Heart right ventricle (tissue), 16 donors: ENCODE data around the gene GBP2. TPM values are rescaled to one million over a fixed set of nuclear protein-coding genes. Genes with fewer than 3 reads are reported as not detected.

Source experiments
- ATAC-seq, 8 donors: fragments of 200-7000 bp; cut with Tn5 transposase; one replicate each; pipeline ENCODE4 v1.9.1; 2020; ENCODE audit warnings: mild to moderate bottlenecking in 8 of 8, moderate library complexity in 8 of 8, moderate number of reproducible peaks in 1 of 8
- DNase-seq, 2 donors: peaks; one replicate each; pipeline ENCODE4 v3.0.0-alpha.2; 2020
- H3K27ac ChIP-seq, 10 donors: fragments of 200-600 bp; sonication (generic) in 2 of 10; one replicate each; pipeline versions ENCODE4 v1.5.0 to v1.8.0; 2020 to 2022; ENCODE audit warnings: mild to moderate bottlenecking in 3 of 10
- H3K27me3 ChIP-seq, 7 donors: fragments of 200-600 bp; one replicate each; pipeline ENCODE4 v1.8.0; 2021 to 2022; ENCODE audit warnings: mild to moderate bottlenecking in 2 of 7
- H3K36me3 ChIP-seq, 9 donors: fragments of 200-600 bp; sonication (generic) in 1 of 9; one replicate each; pipeline versions ENCODE4 v1.5.0 to v1.8.0; 2020 to 2022; ENCODE audit warnings: mild to moderate bottlenecking in 2 of 9
- H3K4me1 ChIP-seq, 9 donors: fragments of 200-600 bp; sonication (generic) in 1 of 9; one replicate each; pipeline versions ENCODE4 v1.5.0 to v1.8.0; 2020 to 2022; ENCODE audit warnings: mild to moderate bottlenecking in 4 of 9
- H3K4me3 ChIP-seq, 10 donors: fragments of 200-600 bp; sonication (generic) in 2 of 10; one replicate each; pipeline versions ENCODE4 v1.5.0 to v1.8.0; 2020 to 2022; ENCODE audit warnings: mild to moderate bottlenecking in 7 of 10, moderate library complexity in 2 of 10
- H3K9me3 ChIP-seq, 11 donors: fragments of 200-600 bp in 10 of 11; sonication (generic) in 2 of 11; one replicate each; pipeline versions ENCODE4 v1.5.0 to v1.8.0; 2013 to 2022; ENCODE audit warnings: mild to moderate bottlenecking in 2 of 11, control low read depth in 1 of 11, moderate library complexity in 1 of 11
- WGBS, 2 donors: extraction: QIAGEN DNeasy Blood & Tissue Kit; methylation state at CpG; one replicate each; pipeline ENCODE4 v1.1.7; 2013; ENCODE audit warnings: inconsistent platforms in 1 of 2; 5-methylcytosine and 5-hydroxymethylcytosine counted together
- intact Hi-C, 10 donors: fragments of 100-400 bp; cut with DNase I; formaldehyde crosslinking; loops; one replicate each; pipeline versions ENCODE4 v1.11.1 to v1.14.2; 2022
- polyA plus RNA-seq, 2 donors: library from polyadenylated mRNA; stranded (reverse); fragments of 200-250 nt; gene quantifications; one replicate each; pipeline ENCODE4 v1.2.3, GENCODE V29; 2013
- total RNA-seq, 10 donors: library from RNA; stranded (reverse); fragmentation: NEBNext Ultra II Directional in 3 of 10; extraction: Animal tissue kit (Norgen Biotek cat#: 25700) in 3 of 10; gene quantifications; one replicate each; pipeline versions ENCODE4 v1.2.1 to v1.2.4, GENCODE V29; 2021 to 2023
- TF ChIP-seq, protein P1 (sequence below), 9 donors: fragments of 200-600 bp; sonication (generic) in 2 of 9; IDR thresholded peaks; one replicate each; pipeline versions ENCODE4 v1.5.0 to v1.8.0; 2021 to 2022; ENCODE audit warnings: antibody characterized with exemption in 9 of 9, mild to moderate bottlenecking in 5 of 9, moderate library complexity in 1 of 9
- donor health status: Arrhythmogenic right ventricular cardiomyopathy.
- donor health status: ischemic (EF 13 %, LVEDD 7.1; RV severe dilation, severe dysfunction).
- donor health status: healthy with polysubstance abuse.
- donor health status: DM: no; HTN: yes; CAD: no.
- donor health status: DM: no; HTN: no; CAD: no.
- donor health status: ischemic (EF 25% LVEDD 6.9; RV normal size, moderate dysfunction).
- donor health status: ischemic (EF 25% LVEDD 5.7; RV mildly dilated, moderate dysfunction).
- donor health status: healthy.
- donor health status: DM: yes; HTN: yes; CAD: no.
- donor health status: Ischemic cardiomyopathy.
- donor health status: ischemic (EF 35%, LVEDD 5.7; RV mildly dilated, moderate dysfunction).
- donor health status: nonischemic (EF 11% LVEDD 7.7; RV severe dilation, severe dysfunction).
- donor health status: DM: yes; HTN: yes; CAD: no.
- donor health status: PGD.
- donor health status: ischemic (EF 29% LVEDD 5.4; RV normal size, mild dysfunction).
- donor health status: nonischemic (EF 23%, LVEDD 6.1; RV moderate dilation, normal function).

The GBP2 gene
- total and polyA plus RNA-seq, 12 donors = 6.0 to 67.3 (median 9.9) TPM

GRCh38 chr1:89104687-89105086, 21.2 kb downstream of the GBP2 start:
- intact Hi-C loops = no loop called here
- 96% methylated on average over 17 of the region's 17 CpGs for WGBS, 2 donors
- ATAC-seq = no peak
- no peaks in the 10 kb centered on the region for H3K4me1 ChIP-seq
- no peak for DNase-seq
- TF ChIP-seq, protein P1, sequence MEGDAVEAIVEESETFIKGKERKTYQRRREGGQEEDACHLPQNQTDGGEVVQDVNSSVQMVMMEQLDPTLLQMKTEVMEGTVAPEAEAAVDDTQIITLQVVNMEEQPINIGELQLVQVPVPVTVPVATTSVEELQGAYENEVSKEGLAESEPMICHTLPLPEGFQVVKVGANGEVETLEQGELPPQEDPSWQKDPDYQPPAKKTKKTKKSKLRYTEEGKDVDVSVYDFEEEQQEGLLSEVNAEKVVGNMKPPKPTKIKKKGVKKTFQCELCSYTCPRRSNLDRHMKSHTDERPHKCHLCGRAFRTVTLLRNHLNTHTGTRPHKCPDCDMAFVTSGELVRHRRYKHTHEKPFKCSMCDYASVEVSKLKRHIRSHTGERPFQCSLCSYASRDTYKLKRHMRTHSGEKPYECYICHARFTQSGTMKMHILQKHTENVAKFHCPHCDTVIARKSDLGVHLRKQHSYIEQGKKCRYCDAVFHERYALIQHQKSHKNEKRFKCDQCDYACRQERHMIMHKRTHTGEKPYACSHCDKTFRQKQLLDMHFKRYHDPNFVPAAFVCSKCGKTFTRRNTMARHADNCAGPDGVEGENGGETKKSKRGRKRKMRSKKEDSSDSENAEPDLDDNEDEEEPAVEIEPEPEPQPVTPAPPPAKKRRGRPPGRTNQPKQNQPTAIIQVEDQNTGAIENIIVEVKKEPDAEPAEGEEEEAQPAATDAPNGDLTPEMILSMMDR (IDR thresholded peaks at IDR 0.05) = no peak
- H3K9me3 ChIP-seq = peaks cover 0 to 3% (median 0%) of the 10 kb centered on the region in 11 donors
- no peak overlapping the region for H3K4me3 ChIP-seq
- no peaks in the 10 kb centered on the region for H3K27me3 ChIP-seq
- H3K36me3 ChIP-seq = peaks cover 0 to 57% (median 31%) of the 10 kb centered on the region in 9 donors
- no peak overlapping the region for H3K27ac ChIP-seq

- Histone ChIP-seq H3K27me3 (no peaks in the 10 kb centered on the region), H3K4me1 (no peaks in the 10 kb centered on the region), H3K4me3 (no peak overlapping the region), H3K9me3 (peaks cover 0 to 3% (median 0%) of the 10 kb centered on the region in 11 donors), H3K36me3 (peaks cover 0 to 52% (median 27%) of the 10 kb centered on the region in 9 donors), H3K27ac (no peak overlapping the region)
- DNase-seq (no peak), ATAC-seq (no peak)
- intact Hi-C loops = no loop called here
- TF ChIP-seq, protein P1 (IDR thresholded peaks at IDR 0.05) = no peak
- WGBS, 2 donors = 92 to 98% methylated on average over 2 of the region's 2 CpGs
Observed at GRCh38 chr1:89104147-89104546, 21.8 kb downstream of the GBP2 start.

DNA sequence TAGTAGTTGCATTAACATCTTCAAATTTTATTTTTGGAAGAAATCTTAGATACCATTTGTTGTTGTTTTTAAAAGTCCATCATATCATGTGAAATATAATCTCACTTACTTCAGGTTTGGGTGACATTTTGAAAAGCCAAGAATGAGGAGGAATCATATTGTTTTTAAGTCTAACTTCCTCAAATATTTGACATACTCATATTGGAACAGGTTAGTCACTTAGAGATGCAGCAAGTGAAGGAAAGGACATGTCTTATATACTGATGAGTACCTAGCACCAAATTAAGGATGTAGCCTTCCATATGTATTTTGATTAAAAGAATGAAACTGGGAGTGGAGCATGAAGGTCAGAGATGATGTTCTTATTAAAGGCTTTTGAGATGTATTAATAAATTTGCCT, 23.9 kb downstream of the GBP2 start:
- intact Hi-C loops = no loop called here
- Histone ChIP-seq H3K27ac (no peak overlapping the region), H3K27me3 (no peaks in the 10 kb centered on the region), H3K4me3 (no peak overlapping the region), H3K9me3 (peaks cover 0 to 3% (median 0%) of the 10 kb centered on the region in 11 donors), H3K4me1 (no peaks in the 10 kb centered on the region), H3K36me3 (peaks cover 0 to 31% (median 14%) of the 10 kb centered on the region in 9 donors)
- TF ChIP-seq, protein P1 (IDR thresholded peaks at IDR 0.05) = no peak
- ATAC-seq = no peak
- DNase-seq = no peak

DNA sequence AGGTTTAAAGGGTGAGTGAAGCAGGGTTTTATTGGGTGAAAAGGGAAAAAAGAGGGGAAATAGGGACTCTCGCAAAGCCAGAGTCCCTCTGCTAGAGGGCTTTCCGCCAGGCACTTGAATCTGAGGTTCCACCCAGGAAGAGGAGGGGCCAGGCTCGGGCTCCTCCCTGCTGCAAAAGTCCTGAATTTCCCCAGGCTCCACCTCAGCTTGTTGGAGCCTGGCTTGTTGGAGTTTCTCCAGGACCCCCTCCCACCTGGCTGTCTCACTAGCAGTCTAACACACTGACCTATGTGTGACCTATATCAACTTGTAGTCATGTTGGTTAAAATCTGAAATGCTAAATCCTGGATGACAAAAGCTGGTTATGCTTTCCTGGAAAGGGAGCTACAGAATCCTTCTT, 25.5 kb downstream of the GBP2 start:
- TF ChIP-seq, protein P1 (IDR thresholded peaks at IDR 0.05) = no peak
- Histone ChIP-seq H3K9me3 (peaks cover 0 to 17% (median 7%) of the 10 kb centered on the region in 11 donors), H3K27me3 (no peaks in the 10 kb centered on the region), H3K4me3 (no peak overlapping the region), H3K27ac (no peak overlapping the region), H3K4me1 (no peaks in the 10 kb centered on the region), H3K36me3 (peaks cover 0 to 15% (median 8%) of the 10 kb centered on the region in 9 donors)
- DNase-seq (no peak), ATAC-seq (no peak)
- intact Hi-C loops = no loop called here
- 85 to 94% methylated on average over 3 of the region's 3 CpGs for WGBS, 2 donors
